Jurkat, Clone E6-1 (cell line): ENCODE data around the gene TOP2A.

Experiments
- DNase-seq: peaks from one replicate; pipeline ENCODE4 v3.0.0-alpha.2; 2011; ENCODE audit warnings: low read depth, low spot score
- H3K4me3 ChIP-seq: 2 replicates; pipeline ENCODE4 v1.5.1; 2011; ENCODE audit warnings: mild to moderate bottlenecking, low read length, control low read depth, moderate library complexity

TOP2A gene

DNA sequence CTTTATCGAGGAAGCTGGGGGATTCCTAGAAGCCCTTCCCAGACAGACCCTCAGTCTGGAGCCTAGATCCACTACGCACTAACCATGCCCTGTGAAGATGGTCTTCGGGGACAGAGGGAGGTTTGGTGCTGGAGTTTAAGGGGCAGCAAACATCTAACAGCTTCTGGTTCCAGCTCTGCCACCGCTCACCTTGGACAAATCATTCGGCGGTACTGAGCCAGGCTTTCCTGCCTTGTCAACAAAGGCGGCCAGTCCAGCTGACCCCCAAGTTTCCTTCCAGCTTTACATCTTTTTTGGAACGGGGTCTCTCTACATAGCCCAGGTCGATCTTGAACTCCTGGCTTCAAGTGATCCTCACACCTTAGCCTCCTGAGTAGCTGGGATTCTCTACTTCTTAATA lies 52.8 kb downstream of the TOP2A start:
- no peak for DNase-seq
- H3K4me3 ChIP-seq, result no peak overlapping the region

GRCh38 chr17:40364121-40364861 lies 53.4 kb downstream of the TOP2A start, which contains the start of gene GJD3:
Gene GJD3, minus strand, starts transcription at chr17:40364737. Its CDS starts 922 bp downstream, at chr17:40363815.
- no peak for DNase-seq
- H3K4me3 ChIP-seq, result no peak within 1 kb of the TSS

DNA sequence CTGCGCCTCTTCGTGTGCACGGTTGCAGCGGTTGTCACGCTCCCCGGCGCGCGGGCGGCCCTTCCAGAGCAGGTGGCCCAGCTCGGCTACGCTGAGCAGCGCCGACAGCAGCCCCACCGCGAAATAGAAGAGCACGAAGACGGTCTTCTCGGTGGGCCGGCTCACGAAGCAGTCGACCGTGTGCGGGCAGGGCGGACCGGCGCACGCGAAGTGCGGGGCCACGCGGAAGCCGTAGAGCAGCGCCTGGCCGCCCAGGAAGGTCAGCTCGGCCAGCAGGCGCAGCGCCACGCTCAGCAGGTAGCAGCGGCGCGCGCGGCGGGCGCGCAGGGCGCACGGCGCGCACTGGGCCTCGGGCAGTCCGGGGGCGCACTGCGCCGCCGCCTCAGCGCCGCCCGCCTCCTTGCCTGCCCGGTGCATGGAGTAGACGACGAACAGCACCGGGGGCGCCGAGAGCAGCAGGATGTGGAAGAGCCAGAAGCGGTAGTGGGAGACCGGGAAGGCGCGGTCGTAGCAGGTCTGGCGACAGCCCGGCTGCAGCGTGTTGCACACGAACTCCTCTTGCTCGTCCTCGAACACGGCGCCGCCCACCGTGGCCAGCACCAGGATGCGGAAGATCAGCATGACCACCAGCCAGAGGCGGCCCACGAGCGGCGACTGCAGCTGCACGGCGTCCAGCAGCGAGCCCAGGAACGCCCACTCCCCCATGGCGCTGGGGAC lies 54.4 kb downstream of the TOP2A start:
- DNase-seq, result no peak
- H3K4me3 ChIP-seq, result peak overlapping the region; percentile 42

DNA sequence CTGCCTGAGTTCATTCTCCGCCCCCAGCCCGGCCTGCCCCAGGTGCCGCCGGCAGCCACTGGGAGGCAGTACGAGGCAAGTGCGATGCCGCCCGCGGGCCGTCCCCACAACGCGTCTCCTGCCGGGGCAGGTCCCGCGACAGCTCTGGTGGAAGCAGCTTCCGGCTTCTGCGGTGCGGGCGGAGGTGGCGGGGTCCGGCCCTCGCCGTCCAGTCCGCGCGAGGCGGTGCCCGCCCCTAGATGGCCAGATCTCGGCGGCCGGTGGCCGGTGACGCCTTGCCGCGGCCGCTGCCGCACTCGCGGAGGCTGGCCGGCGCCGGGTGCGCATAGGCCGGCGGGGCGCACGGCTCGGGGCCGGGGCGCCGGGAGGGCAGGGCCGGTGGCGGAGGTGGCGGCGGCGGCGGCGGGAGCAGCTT lies 55.0 kb downstream of the TOP2A start:
- peak overlapping the region; percentile 42 for H3K4me3 ChIP-seq

GRCh38 chr17:40361925-40362695 lies 55.6 kb downstream of the TOP2A start:
- peak overlapping the region; percentile 42 for H3K4me3 ChIP-seq
- no peak for DNase-seq

More for the DNA sequence above, 55.0 kb downstream of the TOP2A start:
- DNase-seq, result peak; percentile 66

DNA sequence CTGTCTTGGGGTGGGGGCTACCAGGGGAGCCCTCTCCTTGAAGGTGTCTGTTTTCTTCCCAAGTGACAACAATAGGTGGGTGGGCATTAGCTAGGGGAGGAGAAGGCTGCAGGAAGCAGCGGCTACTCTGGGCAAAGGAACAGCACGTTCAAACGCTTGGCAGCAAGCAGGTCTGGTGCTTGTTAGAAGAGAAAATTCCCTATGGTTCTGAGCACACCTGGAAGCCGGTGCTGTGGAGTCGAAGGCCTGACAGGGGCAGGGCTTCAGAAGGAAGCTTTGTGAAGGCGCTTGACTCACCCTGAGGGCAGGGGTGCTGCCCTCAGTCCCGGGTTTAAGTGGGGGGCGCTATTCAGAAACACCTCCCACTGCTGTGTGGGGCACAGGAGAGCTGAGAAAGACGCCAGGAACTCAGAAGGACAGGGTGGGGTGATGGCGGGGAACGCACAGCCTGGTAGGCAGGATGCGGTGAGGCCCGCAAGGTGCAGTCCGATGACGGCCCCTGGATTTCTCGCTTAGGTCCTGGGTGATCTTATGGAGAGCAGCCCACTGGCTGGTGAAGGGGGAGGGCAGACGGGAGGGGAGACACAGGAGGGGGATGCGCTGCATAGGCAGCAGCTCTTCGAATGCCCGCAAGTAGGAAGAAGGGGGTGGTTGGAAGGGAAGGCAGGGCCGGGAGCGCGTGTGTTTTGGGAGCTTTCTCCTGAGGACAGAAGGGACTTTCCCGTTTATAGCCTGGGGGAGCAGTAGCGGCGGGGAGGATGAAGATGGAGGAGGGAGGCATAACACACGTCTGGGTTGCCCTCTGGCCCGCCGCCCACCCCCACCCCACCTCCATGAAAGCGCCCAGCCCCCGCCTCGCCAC lies 56.4 kb downstream of the TOP2A start:
- no peak overlapping the region for H3K4me3 ChIP-seq
- DNase-seq, result no peak

DNA sequence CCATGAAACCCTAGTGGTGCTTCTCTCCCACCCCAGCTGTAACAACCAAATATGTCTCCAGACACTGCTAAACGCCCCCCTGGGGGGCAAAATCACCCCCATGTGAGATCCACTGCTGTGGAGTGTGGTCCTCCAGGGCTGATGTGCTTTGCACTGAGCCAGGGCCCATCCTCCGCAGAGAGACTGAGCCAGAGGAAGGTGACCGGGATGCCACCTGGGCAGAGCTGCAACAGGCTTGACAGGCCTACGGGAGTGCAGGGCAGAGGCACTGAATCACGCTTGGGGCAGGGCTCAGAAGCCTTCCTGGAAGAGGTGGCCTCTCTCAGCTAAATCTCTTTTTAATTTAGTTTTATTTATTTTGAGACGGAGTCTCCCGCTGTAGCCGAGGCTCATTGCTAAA lies 57.6 kb downstream of the TOP2A start:
- H3K4me3 ChIP-seq, result no peak overlapping the region
- DNase-seq, result no peak

DNA sequence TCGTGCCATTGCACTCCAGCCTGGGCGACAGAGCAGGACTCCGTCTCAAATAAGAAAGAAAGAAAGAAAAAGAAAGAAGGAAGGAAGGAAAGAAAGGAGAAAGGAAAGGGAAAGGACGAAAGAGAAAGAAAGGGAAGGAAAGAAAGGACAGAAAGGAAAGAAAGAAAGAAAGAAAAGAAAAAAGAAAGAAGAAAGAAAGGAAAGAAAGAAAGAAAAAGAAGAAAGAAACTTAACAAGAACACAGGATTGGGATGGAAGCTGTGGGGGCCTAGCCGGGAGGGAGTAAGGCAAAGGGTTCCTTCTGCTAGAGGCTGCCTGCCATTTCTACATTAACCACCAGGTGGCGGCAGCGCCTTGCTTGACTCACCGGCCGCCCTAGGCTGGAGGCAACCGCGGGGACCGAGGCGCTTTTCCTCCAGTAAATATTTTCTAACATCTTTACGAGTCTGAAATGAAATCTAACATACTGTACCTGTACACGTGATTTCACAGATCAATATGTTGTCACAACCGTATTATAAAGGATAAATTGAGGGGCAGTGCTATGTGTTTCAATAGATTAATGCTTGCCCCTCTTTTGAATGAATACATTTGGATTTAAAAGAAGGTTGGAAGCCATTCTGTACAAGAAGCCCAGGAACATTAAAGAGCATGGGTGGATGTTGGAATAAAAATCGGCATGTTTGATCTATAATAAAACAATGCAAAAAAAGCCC lies 59.2 kb downstream of the TOP2A start:
- no peak overlapping the region for H3K4me3 ChIP-seq
- DNase-seq, result peak; percentile 71

- H3K4me3 ChIP-seq, result no peak overlapping the region
Observed at GRCh38 chr17:40356990-40357881, 60.5 kb downstream of the TOP2A start.

DNA sequence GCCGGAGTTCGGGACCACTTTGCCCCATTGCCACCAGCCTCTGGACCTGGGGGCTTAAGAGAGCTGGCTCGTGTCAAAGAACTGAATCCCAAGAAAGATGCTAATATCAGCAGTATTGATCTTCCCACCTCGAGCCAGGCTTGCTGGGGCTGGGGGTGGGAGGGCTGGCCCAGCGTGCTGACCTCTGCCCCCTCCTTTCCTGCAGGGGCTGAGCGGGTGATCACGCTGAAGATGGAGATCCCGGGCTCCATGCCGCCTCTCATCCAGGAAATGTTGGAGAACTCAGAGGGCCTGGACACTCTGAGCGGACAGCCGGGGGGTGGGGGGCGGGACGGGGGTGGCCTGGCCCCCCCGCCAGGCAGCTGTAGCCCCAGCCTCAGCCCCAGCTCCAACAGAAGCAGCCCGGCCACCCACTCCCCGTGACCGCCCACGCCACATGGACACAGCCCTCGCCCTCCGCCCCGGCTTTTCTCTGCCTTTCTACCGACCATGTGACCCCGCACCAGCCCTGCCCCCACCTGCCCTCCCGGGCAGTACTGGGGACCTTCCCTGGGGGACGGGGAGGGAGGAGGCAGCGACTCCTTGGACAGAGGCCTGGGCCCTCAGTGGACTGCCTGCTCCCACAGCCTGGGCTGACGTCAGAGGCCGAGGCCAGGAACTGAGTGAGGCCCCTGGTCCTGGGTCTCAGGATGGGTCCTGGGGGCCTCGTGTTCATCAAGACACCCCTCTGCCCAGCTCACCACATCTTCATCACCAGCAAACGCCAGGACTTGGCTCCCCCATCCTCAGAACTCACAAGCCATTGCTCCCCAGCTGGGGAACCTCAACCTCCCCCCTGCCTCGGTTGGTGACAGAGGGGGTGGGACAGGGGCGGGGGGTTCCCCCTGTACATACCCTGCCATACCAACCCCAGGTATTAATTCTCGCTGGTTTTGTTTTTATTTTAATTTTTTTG lies 61.6 kb downstream of the TOP2A start:
- DNase-seq, result no peak
- no peak overlapping the region for H3K4me3 ChIP-seq

More at GRCh38 chr17:40356990-40357881, 60.5 kb downstream of the TOP2A start:
- DNase-seq, result no peak

DNA sequence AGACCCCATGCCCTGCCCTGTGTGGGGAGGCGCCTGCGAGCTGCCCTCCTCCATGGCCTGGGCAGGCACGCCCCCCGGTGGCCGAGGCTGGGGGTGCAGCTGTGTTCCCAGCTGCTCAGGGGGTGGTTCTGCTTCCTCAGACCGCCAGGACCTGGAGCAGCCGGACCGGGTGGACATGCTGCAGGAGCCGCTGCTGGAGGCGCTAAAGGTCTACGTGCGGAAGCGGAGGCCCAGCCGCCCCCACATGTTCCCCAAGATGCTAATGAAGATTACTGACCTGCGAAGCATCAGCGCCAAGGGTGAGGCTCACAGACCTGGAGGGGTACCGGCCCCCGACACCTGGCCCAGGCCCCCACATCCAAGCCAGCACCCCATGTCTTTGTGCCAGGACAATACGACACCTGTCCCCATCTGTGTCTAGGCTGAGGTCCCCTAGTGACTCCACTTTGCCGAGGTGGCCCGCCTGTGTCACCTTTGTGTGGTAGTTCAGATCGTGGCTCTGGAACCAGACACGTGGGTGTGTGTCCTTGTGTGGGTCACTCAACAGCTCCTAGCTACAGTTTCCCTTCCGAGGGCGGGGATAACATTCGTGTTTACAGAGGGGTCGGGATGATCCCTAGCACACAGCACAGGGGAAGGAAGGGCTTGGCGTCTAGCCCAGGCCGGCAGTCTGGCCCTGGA lies 62.4 kb downstream of the TOP2A start:
- DNase-seq, result no peak
- H3K4me3 ChIP-seq, result no peak overlapping the region

GRCh38 chr17:40354221-40355122 lies 63.2 kb downstream of the TOP2A start:
- no peak overlapping the region for H3K4me3 ChIP-seq
- no peak for DNase-seq

DNA sequence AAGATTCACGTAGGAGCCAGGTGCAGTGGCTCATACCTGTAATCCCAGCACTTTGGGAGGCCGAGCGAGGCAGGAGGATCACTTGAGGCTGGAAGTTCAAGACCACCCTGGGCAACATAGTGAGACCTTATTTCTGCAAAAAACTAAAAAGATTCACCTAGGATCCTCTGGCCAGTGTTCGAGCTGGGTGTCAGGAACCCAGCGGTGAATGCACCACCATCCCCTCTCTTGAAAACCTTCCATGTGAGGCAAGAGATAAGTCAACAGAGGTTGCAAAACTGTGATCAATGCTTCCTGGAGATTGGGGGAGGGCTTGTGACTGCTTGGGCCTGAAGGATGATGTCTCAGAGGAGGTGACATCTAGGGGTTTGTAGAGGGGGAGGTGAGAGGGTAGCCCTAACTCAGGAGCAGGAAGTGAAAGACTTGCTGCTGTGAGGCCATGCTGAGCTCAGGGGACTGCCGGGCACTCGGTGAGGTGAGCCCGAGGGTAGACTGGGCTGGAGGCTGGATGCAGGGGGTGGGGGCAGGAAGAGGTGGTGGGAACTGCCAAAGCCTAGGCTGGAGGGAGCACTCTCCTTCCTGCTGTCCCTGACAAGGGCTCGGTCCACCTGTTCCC lies 64.8 kb downstream of the TOP2A start:
- DNase-seq, result no peak
- H3K4me3 ChIP-seq, result no peak overlapping the region

DNA sequence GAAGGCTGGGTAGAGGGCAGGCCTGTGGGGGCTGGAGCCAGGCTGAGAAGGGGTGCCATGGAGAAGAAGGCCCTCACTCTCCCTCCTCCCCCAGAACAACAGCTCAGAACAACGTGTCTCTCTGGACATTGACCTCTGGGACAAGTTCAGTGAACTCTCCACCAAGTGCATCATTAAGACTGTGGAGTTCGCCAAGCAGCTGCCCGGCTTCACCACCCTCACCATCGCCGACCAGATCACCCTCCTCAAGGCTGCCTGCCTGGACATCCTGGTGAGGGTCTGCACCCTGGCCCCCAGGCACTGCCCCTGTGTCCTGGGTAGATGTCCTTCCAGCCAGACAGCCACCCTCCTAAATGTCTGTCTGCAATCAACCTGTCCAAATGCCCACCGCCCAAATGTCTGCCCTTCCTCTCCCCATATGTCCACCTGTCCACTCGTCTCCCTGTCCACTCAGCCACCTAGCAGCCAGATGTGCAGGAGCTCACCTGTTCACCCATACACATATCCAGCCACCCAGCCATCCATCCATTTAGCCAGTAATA lies 65.4 kb downstream of the TOP2A start:
- DNase-seq, result no peak
- no peak overlapping the region for H3K4me3 ChIP-seq
